GM18526 (cell line): ENCODE results near the gene RALGAPB.

Experiments
- POLR2A ChIP-seq: IDR thresholded peaks from 3 replicates; pipeline ENCODE4 v1.6.1; 2011; ENCODE audit not compliant: insufficient read length; ENCODE audit errors: extremely low read depth

RALGAPB gene

DNA sequence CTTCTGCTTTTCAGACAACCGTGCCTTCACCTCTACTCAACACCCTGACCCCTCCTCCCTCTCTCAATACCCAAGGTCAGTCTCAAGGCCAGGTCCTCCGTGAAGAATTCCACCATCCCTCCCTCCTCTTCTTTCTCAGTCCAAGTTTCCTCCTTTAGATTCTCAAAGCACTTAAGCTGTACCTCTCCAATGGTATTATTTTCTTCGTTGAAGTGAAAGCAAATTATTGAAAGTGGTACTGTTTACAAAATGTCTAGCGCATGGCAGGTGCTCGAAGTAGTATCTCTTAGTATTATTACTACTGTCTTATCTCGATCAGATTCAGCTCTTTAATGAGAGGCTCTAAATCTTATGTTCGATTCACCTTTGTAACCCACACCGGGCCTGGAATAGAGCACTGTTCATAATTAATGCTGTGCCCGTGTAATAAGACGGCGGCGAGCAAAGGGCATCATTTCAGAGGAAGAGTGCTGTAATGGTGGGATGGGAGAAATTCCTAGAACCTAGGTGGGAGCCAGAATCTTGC is 593 bp upstream of the RALGAPB start:
- no peak for TF ChIP-seq POLR2A

DNA sequence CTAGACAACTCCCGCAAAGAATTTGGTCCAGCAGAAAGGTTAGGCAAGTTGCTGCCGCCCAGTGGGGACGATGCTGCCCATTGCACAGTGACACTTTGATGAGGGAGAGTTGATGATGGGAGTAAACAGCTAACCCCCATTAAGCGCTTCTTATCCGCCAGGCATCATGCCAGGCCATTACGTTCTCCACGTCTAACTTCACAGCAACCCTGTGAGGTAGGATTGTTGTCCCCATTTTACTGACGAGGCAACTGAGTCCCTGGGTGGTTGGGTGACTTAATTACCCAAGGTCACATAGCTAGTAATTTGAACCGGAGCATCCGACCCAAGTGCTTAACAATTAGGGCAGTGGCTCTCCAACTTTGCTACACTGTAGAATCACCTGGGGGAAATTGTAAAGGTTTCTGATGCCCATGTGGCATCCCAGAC is 738 bp downstream of the RALGAPB start:
- TF ChIP-seq POLR2A: no peak

DNA sequence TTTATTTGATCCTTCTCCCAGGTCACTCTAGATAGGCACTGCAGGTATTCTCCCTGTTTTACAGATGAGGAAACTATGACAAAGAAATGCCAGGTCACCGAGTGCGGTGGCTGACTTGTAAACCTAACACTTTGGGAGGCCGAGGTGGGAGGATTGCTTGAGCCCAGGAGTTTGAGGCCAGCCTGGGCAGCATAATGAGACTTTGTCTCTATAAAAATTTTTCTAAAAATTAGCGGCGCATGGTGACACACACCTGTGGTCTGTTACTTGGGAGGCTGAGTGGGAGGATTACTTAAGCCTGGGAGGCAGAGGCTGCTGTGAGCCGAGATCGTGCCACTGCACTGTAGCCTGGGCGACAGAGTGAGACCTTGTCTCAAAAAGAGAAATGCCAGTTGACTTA is 5.1 kb downstream of the RALGAPB start:
- no peak for TF ChIP-seq POLR2A

DNA sequence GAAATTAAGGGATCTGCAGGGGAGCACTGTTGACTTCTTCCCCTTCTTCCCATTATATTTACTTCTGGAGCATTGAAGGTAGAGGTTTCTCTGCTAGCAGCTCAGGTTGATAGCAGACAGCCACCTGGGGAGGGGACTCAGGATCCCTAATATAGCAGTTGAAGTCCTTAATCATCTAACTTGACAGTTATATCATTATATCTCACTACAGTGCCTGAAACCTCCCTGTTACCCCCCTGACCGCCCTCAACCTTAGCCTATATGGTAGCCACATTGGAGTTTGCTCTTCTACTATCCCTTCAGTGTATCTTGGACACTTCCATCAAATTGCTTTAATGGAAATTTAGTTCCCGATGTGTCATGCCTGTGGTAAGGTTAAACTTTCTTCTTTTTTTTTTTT is 7.0 kb downstream of the RALGAPB start:
- TF ChIP-seq POLR2A: no peak

DNA sequence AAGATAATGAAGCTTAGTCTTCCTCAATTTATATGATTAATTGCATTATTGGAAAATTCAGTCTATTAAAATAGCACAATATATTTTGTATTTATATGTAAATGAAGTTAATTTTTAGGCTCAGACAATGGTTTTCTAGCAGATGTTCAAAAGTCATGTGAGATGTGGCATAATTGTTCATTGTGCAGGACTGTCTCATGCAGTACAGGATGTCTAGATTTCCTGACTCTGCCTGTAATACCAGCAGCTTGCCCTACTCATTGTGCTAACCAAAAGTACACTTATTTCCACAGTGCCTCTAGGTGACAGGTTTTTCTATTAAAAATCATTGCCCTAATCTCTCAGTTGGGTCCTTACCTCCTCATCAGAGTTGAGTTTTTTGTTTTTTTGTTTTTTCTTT is 12.4 kb downstream of the RALGAPB start:
- no peak for TF ChIP-seq POLR2A

DNA sequence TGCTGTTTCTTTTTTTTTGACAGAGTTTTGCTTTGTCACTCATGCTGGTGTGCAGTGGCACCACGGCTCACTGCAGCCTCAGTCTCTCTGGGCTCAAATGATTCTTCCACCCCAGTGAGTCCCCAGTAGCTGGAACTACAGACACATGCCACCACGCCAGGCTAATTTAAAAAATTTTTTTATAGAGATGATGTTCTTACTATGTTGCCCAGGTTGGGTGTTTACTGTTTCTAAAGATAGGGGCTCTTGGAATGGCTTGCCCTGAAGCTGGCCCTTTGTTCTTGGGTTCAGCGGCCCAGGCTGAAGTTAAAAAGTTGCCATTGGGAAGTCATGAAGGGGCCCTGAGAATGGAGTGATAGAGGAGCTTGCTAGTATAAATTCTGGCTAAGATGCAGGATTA is 16.5 kb downstream of the RALGAPB start:
- TF ChIP-seq POLR2A: no peak

DNA sequence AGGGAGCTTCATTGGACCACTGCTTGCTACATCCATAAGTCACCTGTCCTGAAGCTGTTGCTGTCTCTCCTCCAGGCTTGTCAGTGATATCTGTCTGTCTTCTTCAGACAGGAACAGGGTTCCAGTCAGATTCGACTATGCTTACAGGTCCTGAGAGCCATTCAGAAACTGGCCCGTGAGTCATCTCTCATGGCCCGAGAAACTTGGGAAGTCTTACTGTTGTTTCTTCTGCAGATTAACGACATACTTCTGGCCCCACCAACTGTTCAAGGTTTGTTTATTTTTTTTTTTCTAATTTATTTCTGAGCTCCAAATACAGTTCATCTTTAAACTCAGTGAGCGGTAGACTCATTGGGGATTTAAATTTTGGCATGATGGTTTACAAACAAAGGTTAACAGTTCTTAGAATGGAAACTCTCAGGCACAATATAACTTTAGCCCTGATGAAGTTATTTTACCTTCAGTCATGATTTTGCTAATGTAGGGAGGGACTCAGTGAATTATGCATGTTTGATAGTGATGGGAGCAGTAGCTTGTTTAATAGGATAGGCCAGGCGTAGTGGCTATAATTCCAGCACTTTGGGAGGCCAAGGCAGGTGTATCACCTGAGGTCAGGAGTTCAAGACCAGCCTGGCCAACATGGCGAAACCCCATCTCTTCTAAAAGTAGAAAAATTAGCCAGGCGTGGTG is 24.7 kb downstream of the RALGAPB start:
- no peak for TF ChIP-seq POLR2A

DNA sequence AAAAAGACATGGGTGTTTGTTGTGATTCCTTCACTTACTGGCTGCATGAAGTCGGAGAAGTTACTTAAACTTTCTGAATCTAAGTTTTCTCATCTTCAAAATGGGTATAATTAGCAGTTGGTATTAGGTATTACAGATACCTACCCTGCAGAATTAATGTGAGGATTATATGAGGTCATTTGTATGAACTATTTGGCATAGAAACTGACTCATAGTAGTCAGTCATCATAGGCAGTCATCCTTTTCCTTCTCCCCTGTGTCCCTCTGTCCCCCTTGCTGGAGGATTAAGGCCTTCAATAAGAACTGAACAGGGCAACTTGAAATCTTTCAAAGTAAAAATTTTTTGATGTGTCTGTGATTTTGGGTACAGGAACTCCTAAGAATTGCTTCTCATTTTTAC is 26.3 kb downstream of the RALGAPB start:
- TF ChIP-seq POLR2A: no peak

DNA sequence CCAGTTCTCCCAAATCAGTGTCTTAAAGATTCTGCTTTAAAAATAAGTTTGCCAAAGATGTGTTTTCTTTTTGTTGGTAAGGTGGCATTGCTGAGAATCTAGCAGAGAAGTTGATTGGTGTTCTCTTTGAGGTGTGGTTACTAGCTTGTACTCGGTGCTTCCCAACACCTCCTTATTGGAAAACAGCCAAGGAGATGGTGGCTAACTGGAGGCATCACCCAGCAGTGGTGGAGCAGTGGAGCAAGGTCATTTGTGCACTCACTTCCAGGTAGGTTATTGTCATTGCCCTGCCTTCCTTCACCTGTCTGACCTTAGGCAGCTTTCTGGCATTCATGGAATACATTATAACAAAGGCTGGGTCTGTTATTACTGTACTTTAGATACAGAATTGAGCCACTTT is 26.7 kb downstream of the RALGAPB start:
- no peak for TF ChIP-seq POLR2A

DNA sequence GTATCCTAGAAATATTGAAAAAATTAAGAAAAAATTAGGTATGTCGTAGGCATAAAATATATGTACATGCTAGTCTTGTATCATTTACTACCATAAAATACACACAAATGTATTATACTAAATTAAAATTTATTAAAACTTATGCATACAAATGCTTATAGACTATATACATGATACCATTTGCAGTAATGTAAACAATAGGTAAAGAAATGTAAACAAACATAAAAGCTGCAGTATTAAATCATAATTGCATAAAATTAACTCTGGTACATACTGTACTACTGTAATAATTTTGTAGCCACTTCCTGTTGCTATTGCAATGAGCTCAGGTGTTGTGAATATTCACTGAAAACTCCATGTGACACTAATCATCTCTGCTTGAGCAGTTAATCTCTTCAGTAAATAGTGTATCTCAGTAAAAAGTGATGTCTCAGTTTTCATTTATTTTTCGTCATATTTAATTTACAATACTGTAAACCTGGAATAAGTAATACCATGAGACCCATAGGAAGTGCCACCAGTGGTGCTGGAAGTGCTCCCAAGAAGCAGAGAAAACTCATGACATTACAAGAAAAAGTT is 29.3 kb downstream of the RALGAPB start:
- TF ChIP-seq POLR2A: no peak

DNA sequence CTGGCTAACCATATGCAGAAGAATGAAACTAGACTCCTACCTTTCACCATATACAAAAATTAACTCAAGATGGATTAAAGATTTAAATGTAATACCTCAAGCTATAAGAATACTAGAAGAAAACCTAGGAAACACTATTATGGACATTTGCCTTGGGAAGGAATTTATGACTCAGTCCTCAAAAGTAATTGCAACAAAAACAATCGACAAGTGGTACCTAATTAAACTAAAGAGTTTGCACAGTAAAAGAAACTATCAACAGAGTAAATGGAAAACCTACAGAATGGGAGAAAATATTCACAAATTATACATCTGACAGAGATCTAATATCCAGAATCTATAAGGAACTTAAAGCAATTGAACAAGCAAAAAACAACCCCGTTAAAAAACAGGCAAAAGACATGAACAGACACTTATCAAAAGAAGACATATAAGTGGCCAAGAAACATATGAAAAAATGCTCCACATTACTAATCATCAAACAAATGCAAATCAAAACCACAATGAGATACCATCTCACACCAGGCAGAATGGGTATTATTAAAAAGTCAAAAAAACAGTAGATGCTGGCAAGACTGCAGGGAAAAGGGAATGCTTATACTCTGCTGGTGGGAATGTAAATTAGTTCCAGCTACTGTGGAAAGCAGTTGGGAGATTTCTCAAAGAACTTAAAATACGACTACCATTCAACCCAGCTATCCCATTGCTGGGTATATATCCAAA is 31.9 kb downstream of the RALGAPB start:
- TF ChIP-seq POLR2A: no peak

DNA sequence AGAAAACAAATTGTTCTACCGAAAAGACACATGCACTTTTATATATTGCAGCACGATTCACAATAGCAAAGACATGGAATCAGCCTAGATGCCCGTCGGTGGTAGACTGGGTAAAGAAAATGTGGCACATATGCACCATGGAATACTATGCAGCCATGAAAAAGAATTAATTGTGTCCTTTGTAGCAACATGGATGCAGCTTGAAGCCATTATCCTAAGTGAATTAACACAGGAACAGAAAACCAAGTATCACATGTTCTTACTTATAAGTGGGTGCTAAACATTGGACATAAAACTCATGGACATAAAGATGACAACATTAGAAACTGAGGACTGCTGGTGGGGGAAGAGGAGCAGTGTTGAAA is 32.4 kb downstream of the RALGAPB start:
- no peak for TF ChIP-seq POLR2A

DNA sequence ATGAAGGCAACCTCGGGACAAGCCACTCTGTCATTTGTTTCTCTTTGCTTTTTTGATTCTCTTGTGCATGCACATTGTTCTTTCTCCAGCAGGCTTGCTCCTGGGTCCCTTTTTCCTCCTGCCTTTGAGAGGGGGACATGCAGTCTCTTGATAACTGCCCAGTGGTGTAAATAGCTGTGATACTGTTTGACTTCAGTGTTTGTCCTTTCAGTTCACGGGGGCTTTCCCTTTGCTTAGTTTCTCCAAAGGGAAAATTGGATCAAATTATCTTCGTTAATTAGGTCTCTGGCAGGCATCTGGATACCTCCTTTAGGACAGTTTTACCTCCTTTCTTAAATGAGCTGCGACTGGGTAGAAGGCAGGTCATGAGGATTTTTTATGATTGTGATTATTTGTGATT is 41.5 kb downstream of the RALGAPB start:
- TF ChIP-seq POLR2A: no peak

DNA sequence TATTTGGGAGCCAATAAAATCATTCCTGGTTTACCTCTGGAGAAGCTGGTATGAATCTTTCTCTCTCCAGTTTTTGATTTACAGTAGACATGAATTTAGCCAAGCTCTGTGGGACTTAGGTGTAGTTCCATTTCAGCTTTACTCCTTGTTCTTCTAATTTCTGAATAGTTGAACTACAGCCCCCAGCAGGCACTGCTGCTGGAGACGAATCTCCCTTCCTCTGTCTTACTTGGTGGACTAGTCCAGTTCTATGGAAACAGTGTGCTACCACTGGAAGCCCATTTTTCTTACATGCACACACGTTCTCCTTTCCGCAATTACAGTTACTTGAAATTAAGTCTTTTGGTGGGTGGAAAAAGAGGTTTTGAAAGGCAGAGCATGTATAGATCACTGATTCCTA is 42.3 kb downstream of the RALGAPB start:
- TF ChIP-seq POLR2A: no peak

DNA sequence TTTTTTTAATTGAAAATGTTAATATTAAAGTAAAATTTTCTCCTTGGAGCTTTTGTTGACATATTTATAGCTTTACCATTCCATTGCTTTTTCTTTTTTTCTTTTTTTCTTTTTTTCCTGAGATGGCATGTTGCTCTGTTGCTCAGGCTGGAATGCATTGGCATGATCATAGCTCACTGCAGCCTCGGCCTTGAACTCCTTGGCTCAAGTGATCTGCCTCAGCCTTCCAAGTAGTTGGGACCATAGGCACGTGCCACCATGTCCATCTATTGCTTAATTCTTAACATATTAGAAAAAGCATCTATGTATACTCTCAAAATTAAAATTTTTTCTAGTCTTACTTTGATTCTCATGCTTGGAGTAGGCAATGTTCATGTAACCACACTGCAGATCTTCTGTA is 43.0 kb downstream of the RALGAPB start:
- no peak for TF ChIP-seq POLR2A

DNA sequence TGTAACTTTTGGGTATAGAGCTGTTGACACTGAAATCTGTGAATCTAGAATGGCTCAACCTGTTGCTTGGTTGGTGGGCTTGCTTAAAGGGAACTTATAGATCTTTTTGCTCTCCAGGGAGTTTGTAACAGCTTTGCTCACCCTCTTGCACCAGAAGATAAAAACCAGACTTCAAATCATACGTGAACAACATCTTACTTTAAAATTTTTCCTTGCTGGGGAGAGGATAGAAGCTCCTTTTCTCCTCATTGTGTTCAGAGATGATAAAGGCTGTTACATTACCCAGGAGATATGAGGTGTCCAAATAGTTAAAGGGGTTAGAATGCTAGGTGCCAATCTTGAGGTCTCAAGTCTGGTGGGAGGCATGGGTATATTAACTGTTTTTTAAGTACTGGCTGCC is 46.8 kb downstream of the RALGAPB start:
- TF ChIP-seq POLR2A: no peak
